GM21515 (cell line): ENCODE measurements around the gene CTIF.

ENCODE experiments used
- ATAC-seq: cut with Tn5 transposase; IDR thresholded peaks from one replicate; pipeline ENCODE4 v1.9.1; 2021; ENCODE audit not compliant: unreplicated experiment

Gene CTIF

GRCh38 chr18:48888773-48889080 lies 349.9 kb downstream of the CTIF start:
- ATAC-seq: no peak

- ATAC-seq: no peak
Measured at GRCh38 chr18:48889115-48889941, 350.5 kb downstream of the CTIF start.

- ATAC-seq: no peak
Measured at GRCh38 chr18:48889981-48890762, 351.3 kb downstream of the CTIF start.

GRCh38 chr18:48891721-48892120 lies 352.9 kb downstream of the CTIF start:
- no peak for ATAC-seq

GRCh38 chr18:48892146-48892855 lies 353.5 kb downstream of the CTIF start:
- ATAC-seq: no peak

GRCh38 chr18:48893061-48893607 lies 354.3 kb downstream of the CTIF start:
- no peak for ATAC-seq

- no peak for ATAC-seq
Measured at GRCh38 chr18:48893608-48894600, 355.1 kb downstream of the CTIF start.

- ATAC-seq: no peak
Measured at GRCh38 chr18:48894799-48895346, 356.0 kb downstream of the CTIF start.

GRCh38 chr18:48896326-48896874 lies 357.6 kb downstream of the CTIF start:
- ATAC-seq: no peak

- no peak for ATAC-seq
Measured at GRCh38 chr18:48896875-48897511, 358.2 kb downstream of the CTIF start.

- no peak for ATAC-seq
Measured at GRCh38 chr18:48897531-48897930, 358.7 kb downstream of the CTIF start.

GRCh38 chr18:48898521-48898920 lies 359.7 kb downstream of the CTIF start:
- ATAC-seq: no peak

GRCh38 chr18:48899558-48900174 lies 360.8 kb downstream of the CTIF start:
- no peak for ATAC-seq

GRCh38 chr18:48900469-48900868 lies 361.6 kb downstream of the CTIF start:
- ATAC-seq: no peak

- no peak for ATAC-seq
Measured at GRCh38 chr18:48901145-48902022, 362.6 kb downstream of the CTIF start.

GRCh38 chr18:48902023-48902855 lies 363.4 kb downstream of the CTIF start:
- no peak for ATAC-seq
